NT2/D1 (cell line): ENCODE measurements around the gene SLC9A3.

Source experiments
- SUZ12 ChIP-seq: IDR thresholded peaks from 2 replicates; pipeline ENCODE4 v1.6.1; 2011; ENCODE audit not compliant: insufficient read length, insufficient read depth; ENCODE audit errors: extremely low read depth
- YY1 ChIP-seq: IDR thresholded peaks from 2 replicates; pipeline ENCODE4 v1.6.1; 2011; ENCODE audit not compliant: insufficient read length, insufficient read depth
- ZNF274 ChIP-seq: IDR thresholded peaks from 2 replicates; pipeline ENCODE4 v1.6.1; 2011; ENCODE audit warnings: mild to moderate bottlenecking, low read depth, low read length

DNA sequence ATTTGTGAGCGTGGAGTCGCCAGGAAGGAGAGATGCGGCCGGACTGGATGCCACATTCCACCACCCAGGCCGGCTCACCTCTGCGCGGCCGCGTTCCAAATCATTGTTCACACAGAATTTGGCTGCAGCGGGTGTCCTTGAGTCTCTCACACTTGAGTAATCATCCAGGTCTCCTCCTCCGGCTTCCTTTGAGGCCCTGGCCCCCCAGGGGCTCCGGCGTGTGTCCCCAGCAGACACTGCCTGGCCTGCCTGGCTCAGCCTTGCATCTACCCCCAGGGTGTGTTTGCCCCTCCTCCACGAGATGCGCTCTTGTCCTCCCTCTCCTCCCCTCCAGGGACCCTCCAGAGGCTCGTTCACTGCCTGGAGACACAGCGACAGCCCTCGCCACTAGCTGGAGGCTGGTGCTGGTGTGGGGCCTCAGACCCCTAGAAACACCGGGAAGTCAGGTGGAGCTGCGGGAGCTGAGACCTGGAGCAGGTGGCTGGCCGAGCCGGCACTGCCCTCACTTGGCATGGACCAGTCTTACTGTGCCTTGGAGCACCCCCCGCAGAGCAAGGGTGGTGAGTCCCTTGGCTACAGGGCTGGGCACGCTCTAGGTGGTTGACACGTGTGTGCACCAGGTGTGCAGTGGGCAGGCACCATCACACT, 7.0 kb upstream of the SLC9A3 start:
- TF ChIP-seq ZNF274, result no peak
- TF ChIP-seq SUZ12, result no peak
- no peak for TF ChIP-seq YY1
